ENCODE results near the gene DYNLT1.

The DYNLT1 gene

GRCh38 chr6:158636778-158637177, 7.8 kb downstream of the DYNLT1 start:
- TF ChIP-seq GATA2 (IDR thresholded peaks at IDR 0.05; ENCODE audit: low read depth, low read length) = no peak
- TF ChIP-seq GATA3 (IDR thresholded peaks at IDR 0.05; ENCODE audit: low read depth, low read length) = no peak

GRCh38 chr6:158635427-158636073, 9.0 kb downstream of the DYNLT1 start:
- TF ChIP-seq GATA3 (IDR thresholded peaks at IDR 0.05; ENCODE audit: low read depth, low read length) (no peak), GATA2 (IDR thresholded peaks at IDR 0.05; ENCODE audit: low read depth, low read length) (no peak)

GRCh38 chr6:158634695-158635426, 9.7 kb downstream of the DYNLT1 start:
- no peak for TF ChIP-seq GATA3 (IDR thresholded peaks at IDR 0.05; ENCODE audit: low read depth, low read length)
- no peak for TF ChIP-seq GATA2 (IDR thresholded peaks at IDR 0.05; ENCODE audit: low read depth, low read length)

- TF ChIP-seq GATA3 (IDR thresholded peaks at IDR 0.05; ENCODE audit: low read depth, low read length) (no peak), GATA2 (IDR thresholded peaks at IDR 0.05; ENCODE audit: low read depth, low read length) (no peak)
Measured at GRCh38 chr6:158633127-158633526, 11.4 kb downstream of the DYNLT1 start.

GRCh38 chr6:158631678-158632537, 12.6 kb downstream of the DYNLT1 start:
- TF ChIP-seq GATA2 (IDR thresholded peaks at IDR 0.05; ENCODE audit: low read depth, low read length) = no peak
- no peak for TF ChIP-seq GATA3 (IDR thresholded peaks at IDR 0.05; ENCODE audit: low read depth, low read length)

- TF ChIP-seq GATA2 (IDR thresholded peaks at IDR 0.05; ENCODE audit: low read depth, low read length) = no peak
- TF ChIP-seq GATA3 (IDR thresholded peaks at IDR 0.05; ENCODE audit: low read depth, low read length) = no peak
Measured at GRCh38 chr6:158630938-158631616, 13.5 kb downstream of the DYNLT1 start.

GRCh38 chr6:158629367-158630221, 14.9 kb downstream of the DYNLT1 start:
- TF ChIP-seq GATA2 (IDR thresholded peaks at IDR 0.05; ENCODE audit: low read depth, low read length) (no peak), GATA3 (IDR thresholded peaks at IDR 0.05; ENCODE audit: low read depth, low read length) (no peak)

GRCh38 chr6:158628542-158628941, 16.0 kb downstream of the DYNLT1 start:
- TF ChIP-seq GATA3 (IDR thresholded peaks at IDR 0.05; ENCODE audit: low read depth, low read length) (no peak), GATA2 (IDR thresholded peaks at IDR 0.05; ENCODE audit: low read depth, low read length) (no peak)

GRCh38 chr6:158627940-158628211, 16.7 kb downstream of the DYNLT1 start:
- TF ChIP-seq GATA2 (IDR thresholded peaks at IDR 0.05; ENCODE audit: low read depth, low read length) (no peak), GATA3 (IDR thresholded peaks at IDR 0.05; ENCODE audit: low read depth, low read length) (no peak)

GRCh38 chr6:158627168-158627939, 17.2 kb downstream of the DYNLT1 start:
- TF ChIP-seq GATA3 (IDR thresholded peaks at IDR 0.05; ENCODE audit: low read depth, low read length) (no peak), GATA2 (IDR thresholded peaks at IDR 0.05; ENCODE audit: low read depth, low read length) (no peak)

GRCh38 chr6:158626360-158627167, 18.0 kb downstream of the DYNLT1 start:
- TF ChIP-seq GATA3 (IDR thresholded peaks at IDR 0.05; ENCODE audit: low read depth, low read length) (no peak), GATA2 (IDR thresholded peaks at IDR 0.05; ENCODE audit: low read depth, low read length) (no peak)

GRCh38 chr6:158625881-158626305, 18.6 kb downstream of the DYNLT1 start:
- TF ChIP-seq GATA2 (IDR thresholded peaks at IDR 0.05; ENCODE audit: low read depth, low read length) (no peak), GATA3 (IDR thresholded peaks at IDR 0.05; ENCODE audit: low read depth, low read length) (no peak)

All from SH-SY5Y (cell line).